Measurements from ENCODE around the gene RRAS2.
"Not testable (repeated sequence)": the region's sequence is repeated elsewhere in the genome, so short reads cannot be mapped to it uniquely, and the experiment has no call there.

The RRAS2 gene

GRCh38 chr11:14371249-14371648 lies 12.3 kb upstream of the RRAS2 start:
- DNase-seq = no peak

DNA sequence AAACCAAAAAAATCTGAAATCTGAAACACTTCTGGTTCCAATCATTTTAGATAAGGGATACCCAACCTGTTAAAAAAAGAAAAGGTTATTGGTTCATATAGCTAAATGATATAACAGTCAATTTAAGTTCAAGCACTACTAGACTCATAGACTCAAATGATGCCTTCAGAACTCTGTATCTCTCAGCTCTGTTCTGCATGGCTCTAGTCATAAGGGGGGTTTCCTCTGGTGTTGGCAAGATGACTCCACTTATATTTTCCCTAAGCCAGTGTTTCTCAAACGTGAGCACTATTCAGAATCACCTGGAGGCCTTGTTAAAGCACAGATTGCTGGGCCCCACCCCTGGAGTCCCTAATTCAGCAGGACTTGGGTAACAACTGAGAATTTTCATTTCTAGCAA lies 11.5 kb upstream of the RRAS2 start:
- DNase-seq = no peak

GRCh38 chr11:14369598-14369997 lies 10.6 kb upstream of the RRAS2 start:
- no peak for DNase-seq

GRCh38 chr11:14366936-14367335 lies 8.0 kb upstream of the RRAS2 start:
- DNase-seq = no peak

GRCh38 chr11:14364322-14364721 lies 5.3 kb upstream of the RRAS2 start:
- DNase-seq = no peak

GRCh38 chr11:14362611-14363010 lies 3.6 kb upstream of the RRAS2 start:
- DNase-seq = no peak

DNA sequence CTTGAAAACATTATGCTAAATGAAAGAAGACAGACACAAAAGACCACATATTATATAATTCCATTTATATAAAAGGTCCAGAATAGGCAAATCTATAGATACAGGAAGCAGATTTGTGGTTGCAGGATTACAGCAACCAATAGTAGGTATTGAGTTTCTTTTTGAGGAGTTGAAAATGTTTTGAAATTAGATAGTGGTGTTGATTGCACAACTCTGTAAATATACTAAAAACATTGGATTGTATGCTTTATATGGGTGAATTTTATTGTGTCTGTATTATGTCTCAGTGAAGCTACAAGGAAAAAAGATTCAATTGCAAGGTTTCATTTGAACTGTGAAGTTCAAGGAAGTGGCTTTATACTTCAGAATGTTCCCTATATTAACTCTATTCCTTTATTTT lies 3.0 kb upstream of the RRAS2 start:
- DNase-seq = no peak

- no peak for DNase-seq
These were observed 2.0 kb upstream of the RRAS2 start for GRCh38 chr11:14360976-14361375.

DNA sequence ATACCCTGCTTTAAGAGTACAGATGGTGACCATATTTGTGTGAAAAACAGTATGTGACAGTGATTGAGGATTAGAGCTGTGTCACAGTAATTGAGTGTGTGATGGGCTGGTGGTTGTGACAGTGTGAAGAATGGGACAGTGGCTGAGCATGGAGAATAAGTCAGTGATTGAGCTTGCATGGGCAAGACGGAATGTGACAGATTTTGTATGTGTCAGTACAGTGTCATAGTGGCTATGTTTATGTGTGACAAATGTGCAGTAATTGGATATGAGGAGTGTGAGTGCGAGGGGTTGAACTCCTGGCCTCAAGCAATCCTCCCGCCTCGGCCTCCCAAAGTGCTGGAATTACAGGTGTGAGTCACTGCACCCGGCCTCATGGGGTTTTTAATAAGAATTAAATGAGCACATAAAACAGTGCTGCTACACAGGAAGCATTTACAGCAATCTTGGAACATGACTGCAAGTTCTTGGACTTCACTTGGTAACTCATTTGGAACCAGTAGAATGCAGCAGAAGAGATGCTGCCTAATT lies 583 bp upstream of the RRAS2 start:
- no peak for DNase-seq

DNA sequence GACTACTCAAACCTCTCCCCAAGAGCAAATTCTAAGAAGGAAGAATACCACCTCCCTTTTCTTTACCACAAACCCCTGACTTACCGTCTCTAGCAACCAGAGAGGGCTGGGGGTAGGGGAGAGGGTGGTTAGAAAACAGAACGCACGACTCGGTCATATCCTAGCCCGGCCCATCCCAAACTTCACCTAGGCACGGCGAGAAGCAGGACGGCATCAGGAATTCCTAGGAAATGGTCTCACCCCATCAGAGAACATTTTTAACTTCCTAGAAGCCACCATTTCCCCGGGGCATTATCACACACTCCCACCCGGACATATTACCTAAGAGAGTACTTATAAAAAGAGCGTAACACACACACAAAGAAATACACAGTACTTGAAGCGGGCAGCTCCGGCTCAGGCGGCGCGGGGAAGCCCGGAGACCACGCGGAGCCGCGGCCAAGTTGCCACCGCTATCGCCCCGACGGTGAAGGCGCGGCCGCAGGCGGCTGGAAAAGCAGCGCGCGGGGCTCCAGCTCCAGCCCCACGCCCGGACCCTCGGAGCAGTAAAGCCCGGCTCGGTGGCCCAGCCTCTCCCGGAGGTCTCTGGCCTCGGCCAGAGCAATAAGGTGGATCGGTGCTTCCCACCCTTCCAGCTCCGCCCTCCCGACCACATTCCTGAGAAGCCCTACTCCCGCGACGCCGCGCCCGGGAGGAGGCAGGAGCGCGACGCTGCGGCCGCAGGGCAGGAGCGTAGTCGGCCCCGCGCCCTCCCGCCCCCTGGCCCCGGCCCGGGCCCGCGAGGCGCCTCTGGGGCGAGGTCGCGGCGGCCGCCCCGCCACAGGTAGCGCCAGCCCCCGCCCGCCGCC lies 878 bp downstream of the RRAS2 start:
- DNase-seq = peak; percentile 5 to 45 (median 9)

- no peak for DNase-seq
These were observed 2.6 kb downstream of the RRAS2 start for GRCh38 chr11:14356342-14356741.

DNA sequence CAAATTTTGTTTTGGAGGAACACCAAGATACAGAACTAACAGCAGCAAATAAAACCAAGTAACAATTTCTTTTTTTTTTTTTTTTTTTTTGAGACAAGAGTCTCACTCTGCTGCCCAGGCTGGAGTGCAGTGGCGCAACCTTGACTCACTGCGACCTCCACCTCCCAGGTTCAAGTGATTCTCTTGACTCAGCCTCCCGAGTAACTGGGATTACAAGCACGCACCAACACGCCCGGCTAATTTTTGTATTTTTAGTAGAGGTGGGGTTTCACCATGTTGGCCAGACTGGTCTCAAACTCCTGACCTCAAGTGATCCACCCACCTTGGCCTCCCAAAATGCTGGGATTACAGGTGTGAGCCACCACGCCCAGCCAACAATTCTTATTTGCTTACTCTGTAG lies 4.4 kb downstream of the RRAS2 start:
- not testable (repeated sequence) for DNase-seq

- no peak for DNase-seq
These were observed 8.2 kb downstream of the RRAS2 start for GRCh38 chr11:14350716-14351238.

- DNase-seq = peak in 1 of 5 experiments; percentile 12
These were observed 8.8 kb downstream of the RRAS2 start for GRCh38 chr11:14350215-14350614.

DNA sequence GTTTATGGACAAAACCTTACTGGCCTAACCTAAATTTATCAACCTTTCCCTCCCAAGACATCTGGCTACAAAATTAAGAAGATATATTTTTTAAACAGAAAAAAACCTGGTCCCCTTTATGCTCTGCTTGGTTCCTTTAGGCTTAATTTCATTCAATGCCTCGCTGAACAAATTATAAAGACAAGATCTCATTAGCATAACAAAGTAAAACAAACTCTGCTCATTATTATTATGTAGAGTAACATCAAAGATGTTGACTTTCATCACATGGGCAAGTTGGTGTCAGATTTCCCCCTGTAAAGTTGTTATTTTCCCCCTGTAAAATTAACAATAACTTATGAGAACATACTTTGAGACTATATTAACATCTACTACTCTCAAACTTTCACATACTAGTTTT lies 11.0 kb downstream of the RRAS2 start:
- DNase-seq = no peak

DNA sequence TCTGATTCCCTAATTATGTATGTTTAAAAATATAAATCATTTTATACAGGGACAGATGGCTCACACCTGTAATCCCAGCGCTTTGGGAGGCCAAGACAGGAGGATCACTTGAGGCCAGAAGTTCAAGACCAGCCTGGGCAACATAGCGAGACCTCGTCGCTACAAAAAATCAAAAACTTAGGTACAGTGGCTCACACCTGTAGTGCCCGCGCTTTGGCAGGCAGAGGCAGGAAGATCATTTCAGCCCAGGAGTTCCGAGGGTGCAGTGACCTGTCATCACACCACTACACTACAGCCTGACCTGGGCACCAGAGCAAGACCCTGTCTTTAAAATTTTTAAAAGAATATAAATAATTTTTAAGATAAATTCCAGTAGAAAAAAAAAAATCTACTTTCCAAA lies 11.5 kb downstream of the RRAS2 start:
- DNase-seq = no peak

GRCh38 chr11:14346303-14346955 lies 12.6 kb downstream of the RRAS2 start:
- no peak for DNase-seq

DNA sequence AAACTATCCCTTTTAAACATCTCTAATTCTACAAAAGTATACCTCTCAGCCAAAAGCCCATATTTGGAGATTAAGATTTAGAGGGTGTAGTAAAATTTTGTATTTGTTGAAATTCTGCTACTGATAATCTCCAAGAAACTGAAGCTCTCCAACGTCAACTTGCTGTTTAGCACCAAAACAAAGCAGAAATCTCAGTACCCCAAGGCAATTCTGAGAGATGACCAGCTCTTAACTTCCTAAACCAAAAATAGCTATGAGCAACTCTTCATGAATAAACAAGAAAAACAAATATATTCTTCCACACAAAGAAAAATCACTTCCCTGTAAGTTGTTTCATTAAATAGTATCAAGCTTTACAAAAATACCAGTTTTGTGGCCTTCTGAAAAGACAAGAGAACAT lies 13.3 kb downstream of the RRAS2 start:
- no peak for DNase-seq

DNA sequence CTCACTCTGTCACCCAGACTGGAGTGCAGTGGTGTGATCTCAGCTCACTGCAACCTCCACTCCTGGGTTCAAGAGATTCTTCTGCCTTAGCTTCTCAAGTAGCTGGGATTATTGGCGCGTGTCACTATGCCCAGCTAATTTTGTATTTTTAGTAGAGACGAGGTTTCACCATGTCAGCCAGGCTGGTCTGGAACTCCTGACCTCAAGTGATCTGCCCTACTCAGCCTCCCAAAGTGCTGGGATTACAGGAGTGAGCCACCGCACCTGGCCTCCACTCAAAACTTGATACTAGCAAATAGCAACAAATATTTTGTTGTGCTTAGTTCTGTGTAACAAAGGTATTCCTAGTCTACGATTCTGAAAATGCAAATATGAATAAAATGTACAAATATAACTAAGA lies 14.0 kb downstream of the RRAS2 start:
- not testable (repeated sequence) for DNase-seq

GRCh38 chr11:14342906-14343305 lies 16.1 kb downstream of the RRAS2 start:
- DNase-seq = no peak

DNA sequence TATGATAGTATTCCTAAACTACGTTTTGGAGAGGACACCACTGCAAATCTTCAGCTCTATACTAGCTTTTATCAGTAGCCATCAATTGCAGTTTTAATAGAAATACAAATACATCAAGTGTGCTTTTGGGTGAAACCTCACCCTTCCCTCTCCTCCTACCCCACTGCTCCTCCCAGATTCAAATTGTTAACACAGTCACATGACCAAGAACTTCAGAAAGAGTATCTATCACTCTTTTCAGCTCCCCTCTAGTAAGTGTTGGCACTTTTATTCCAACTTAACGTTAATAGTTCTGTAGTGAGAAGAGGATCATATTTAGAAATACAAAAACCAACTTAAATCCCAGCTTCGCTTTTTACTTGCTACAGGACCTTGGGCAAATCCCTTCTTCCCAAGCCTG lies 17.0 kb downstream of the RRAS2 start:
- no peak for DNase-seq

GRCh38 chr11:14340721-14341120 lies 18.3 kb downstream of the RRAS2 start:
- DNase-seq = no peak

GRCh38 chr11:14339356-14339755 lies 19.6 kb downstream of the RRAS2 start:
- no peak for DNase-seq

Data from T-helper 2 cell (primary cell).